Stimulated activated CD4-positive, alpha-beta T cell treated with anti-CD3 and anti-CD28 coated beads, TNF-alpha, amount 100 ng/mL, for 48 hours (primary cell): ENCODE data around the gene SAP25.
A peak's percentile ranks its signal among the peaks of the same experiment; 100 is the strongest.
"Not testable (repeated sequence)": the region's sequence is repeated elsewhere in the genome, so short reads cannot be mapped to it uniquely, and the experiment has no call there.

Experiments
- DNase-seq, 3 donors: peaks; one replicate each; pipeline ENCODE4 v3.0.0-alpha.2; 2020; ENCODE audit warnings: low read depth in 3 of 3

Gene SAP25

GRCh38 chr7:100561491-100562194 lies 12.1 kb downstream of the SAP25 start:
- DNase-seq, result no peak

GRCh38 chr7:100559127-100559526 lies 14.6 kb downstream of the SAP25 start:
- DNase-seq, result no peak

GRCh38 chr7:100556541-100556940 lies 17.2 kb downstream of the SAP25 start:
- DNase-seq, result no peak

- DNase-seq, result no peak
Observed at GRCh38 chr7:100555701-100556100, 18.0 kb downstream of the SAP25 start.

GRCh38 chr7:100553032-100553431 lies 20.7 kb downstream of the SAP25 start:
- no peak for DNase-seq

- DNase-seq, result no peak
Observed at GRCh38 chr7:100552532-100552931, 21.2 kb downstream of the SAP25 start.

GRCh38 chr7:100548446-100548845 lies 25.3 kb downstream of the SAP25 start:
- DNase-seq, result not testable (repeated sequence)

- DNase-seq, result no peak
Observed at GRCh38 chr7:100547872-100548271, 25.8 kb downstream of the SAP25 start.

GRCh38 chr7:100546926-100547800 lies 26.5 kb downstream of the SAP25 start:
- DNase-seq, result no peak

GRCh38 chr7:100546129-100546925 lies 27.4 kb downstream of the SAP25 start:
- no peak for DNase-seq

- DNase-seq, result peak in 2 of 3 donors; percentile 61 to 71
Observed at GRCh38 chr7:100545360-100546128, 28.2 kb downstream of the SAP25 start.

GRCh38 chr7:100544967-100545359 lies 28.7 kb downstream of the SAP25 start:
- no peak for DNase-seq

- DNase-seq, result no peak
Observed at GRCh38 chr7:100544386-100544785, 29.3 kb downstream of the SAP25 start.

GRCh38 chr7:100543586-100543985 lies 30.1 kb downstream of the SAP25 start:
- no peak for DNase-seq

- DNase-seq, result not testable (repeated sequence)
Observed at GRCh38 chr7:100541309-100541708, 32.4 kb downstream of the SAP25 start.

- no peak for DNase-seq
Observed at GRCh38 chr7:100540073-100540723, 33.5 kb downstream of the SAP25 start.

GRCh38 chr7:100539436-100540006 lies 34.2 kb downstream of the SAP25 start:
- DNase-seq, result no peak

GRCh38 chr7:100538654-100539435 lies 34.9 kb downstream of the SAP25 start, which contains the start of gene AGFG2:
TSS of gene AGFG2 (plus strand) at chr7:100539203. CDS start at chr7:100539347, 144 bp downstream.
- peak; percentile 100 for DNase-seq

- no peak for DNase-seq
Observed at GRCh38 chr7:100538348-100538653, 35.4 kb downstream of the SAP25 start.

- DNase-seq, result not testable (repeated sequence)
Observed at GRCh38 chr7:100536695-100537094, 37.0 kb downstream of the SAP25 start.
